Trophoblast cell (in vitro differentiated cells and primary cell): Measurements from ENCODE around the gene CBARP.
A peak's percentile ranks its signal among the peaks of the same experiment; 100 is the strongest.

Experiments
- DNase-seq, 2 donors: peaks; one replicate each; pipeline ENCODE4 v3.0.0-alpha.2; 2016
- H2AFZ ChIP-seq: 2 replicates; pipeline ENCODE4 v1.6.1; 2013; ENCODE audit warnings: low read length, moderate library complexity, mild to moderate bottlenecking; ENCODE audit not compliant: insufficient read depth, poor library complexity
- H2AK5ac ChIP-seq: 2 replicates; pipeline ENCODE4 v1.6.1; 2013; ENCODE audit warnings: mild to moderate bottlenecking, low read length
- H2BK120ac ChIP-seq: 2 replicates; pipeline ENCODE4 v1.6.1; 2013; ENCODE audit warnings: low read length, mild to moderate bottlenecking, moderate library complexity; ENCODE audit not compliant: insufficient read depth, poor library complexity
- H2BK12ac ChIP-seq: 2 replicates; pipeline ENCODE4 v1.6.1; 2013; ENCODE audit warnings: mild to moderate bottlenecking, low read length, moderate library complexity
- H2BK5ac ChIP-seq: 2 replicates; pipeline ENCODE4 v1.6.1; 2013; ENCODE audit warnings: low read length, low read depth, moderate library complexity, mild to moderate bottlenecking; ENCODE audit not compliant: poor library complexity
- H3K14ac ChIP-seq: 2 replicates; pipeline ENCODE4 v1.6.1; 2013; ENCODE audit warnings: mild to moderate bottlenecking, low read length
- H3K18ac ChIP-seq: 2 replicates; pipeline ENCODE4 v1.6.1; 2013; ENCODE audit warnings: mild to moderate bottlenecking, low read length
- H3K23ac ChIP-seq: 2 replicates; pipeline ENCODE4 v1.6.1; 2013; ENCODE audit warnings: low read length
- H3K27ac ChIP-seq: 2 replicates; pipeline ENCODE4 v1.5.1; 2013; ENCODE audit warnings: low read depth, mild to moderate bottlenecking, inconsistent platforms, low read length, moderate library complexity
- H3K27me3 ChIP-seq: 2 replicates; pipeline ENCODE4 v1.6.1; 2013; ENCODE audit warnings: inconsistent platforms, mild to moderate bottlenecking, low read length, moderate library complexity; ENCODE audit not compliant: insufficient read depth
- H3K36me3 ChIP-seq, 2 experiments: 1 replicate in 1 of 2; 2 replicates in 1 of 2; pipeline ENCODE4 v1.6.1; 2013; ENCODE audit warnings: low read length in 2 of 2, mild to moderate bottlenecking in 2 of 2, moderate library complexity in 1 of 2; ENCODE audit not compliant: insufficient read depth in 2 of 2, control insufficient read depth in 1 of 2
- H3K4ac ChIP-seq: 2 replicates; pipeline ENCODE4 v1.6.1; 2013; ENCODE audit warnings: low read depth, mild to moderate bottlenecking, low read length, moderate library complexity
- H3K4me1 ChIP-seq, 2 experiments: 1 replicate in 1 of 2; 2 replicates in 1 of 2; pipeline ENCODE4 v1.6.1; 2013; ENCODE audit warnings: low read length in 2 of 2, mild to moderate bottlenecking in 2 of 2, moderate library complexity in 1 of 2; ENCODE audit not compliant: insufficient read depth in 2 of 2, control insufficient read depth in 1 of 2
- H3K4me2 ChIP-seq: 2 replicates; pipeline ENCODE4 v1.6.1; 2013; ENCODE audit warnings: inconsistent platforms, mild to moderate bottlenecking, low read length, moderate library complexity
- H3K4me3 ChIP-seq: 2 replicates; pipeline ENCODE4 v1.5.1; 2013; ENCODE audit warnings: mild to moderate bottlenecking, low read depth, low read length, inconsistent platforms
- H3K79me1 ChIP-seq: one replicate; pipeline ENCODE4 v1.6.1; 2013; ENCODE audit warnings: low read length
- H3K79me2 ChIP-seq: 2 replicates; pipeline ENCODE4 v1.6.1; 2013; ENCODE audit warnings: low read length, mild to moderate bottlenecking; ENCODE audit not compliant: control insufficient read depth, insufficient read depth, poor library complexity
- H3K9ac ChIP-seq: 2 replicates; pipeline ENCODE4 v1.6.1; 2013; ENCODE audit warnings: mild to moderate bottlenecking, low read length
- H3K9me3 ChIP-seq: 2 replicates; pipeline ENCODE4 v1.6.1; 2013; ENCODE audit warnings: low read depth, mild to moderate bottlenecking, control low read depth, inconsistent platforms, low read length; ENCODE audit not compliant: insufficient read depth
- H4K12ac ChIP-seq: 2 replicates; pipeline ENCODE4 v1.6.1; 2013; ENCODE audit warnings: low read depth, mild to moderate bottlenecking, low read length, moderate library complexity
- H4K8ac ChIP-seq: 2 replicates; pipeline ENCODE4 v1.6.1; 2013; ENCODE audit warnings: low read depth, mild to moderate bottlenecking, low read length, moderate library complexity
- H4K91ac ChIP-seq: one replicate; pipeline ENCODE4 v1.6.1; 2013; ENCODE audit warnings: low read depth, mild to moderate bottlenecking, low read length, moderate library complexity
- WGBS: extraction: QIAGEN DNeasy Blood & Tissue Kit; methylation state at CpG from one replicate; pipeline ENCODE4 v1.1.7; 2013; ENCODE audit warnings: missing lambda C conversion rate; ENCODE audit not compliant: insufficient read length, insufficient coverage; ENCODE audit errors: extremely low coverage; 5-methylcytosine and 5-hydroxymethylcytosine counted together

CBARP gene

DNA sequence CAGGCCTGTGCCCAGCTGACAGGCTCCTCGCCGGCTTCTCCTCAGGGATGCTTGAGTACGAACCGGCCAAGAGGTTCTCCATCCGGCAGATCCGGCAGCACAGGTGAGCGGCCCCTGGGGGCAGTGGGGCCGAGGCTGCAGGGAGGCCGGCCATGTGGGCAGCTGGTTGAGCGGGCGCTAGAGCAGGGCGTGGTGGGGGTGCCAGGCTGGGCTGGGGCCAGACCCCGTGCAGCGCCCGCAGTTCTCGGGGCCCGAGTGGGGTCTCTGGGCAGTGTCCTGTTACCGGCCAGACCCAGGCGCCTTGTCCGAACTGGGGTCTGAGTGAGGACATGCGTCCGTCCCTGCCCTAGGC lies 15.9 kb downstream of the CBARP start:
- Histone ChIP-seq H3K27ac (no peak overlapping the region), H2AFZ (no peak overlapping the region), H2AK5ac (no peak overlapping the region), H3K79me2 (no peaks in the 10 kb centered on the region), H3K27me3 (no peaks in the 10 kb centered on the region), H3K4ac (no peak overlapping the region), H3K4me2 (no peak overlapping the region), H2BK12ac (no peak overlapping the region), H3K9me3 (no peaks in the 10 kb centered on the region), H3K9ac (no peak overlapping the region), H3K36me3 (peaks cover 56 to 62% of the 10 kb centered on the region in 2 experiments), H3K4me3 (no peak overlapping the region), H3K4me1 (no peaks in the 10 kb centered on the region), H4K12ac (no peak overlapping the region), H3K14ac (no peak overlapping the region), H3K18ac (no peak overlapping the region), H4K8ac (no peak overlapping the region), H4K91ac (no peak overlapping the region), H2BK120ac (no peak overlapping the region), H2BK5ac (no peak overlapping the region), H3K79me1 (no peaks in the 10 kb centered on the region), H3K23ac (no peak overlapping the region)
- no peak for DNase-seq
- no CpG with 5 or more reads among the region's 22 CpGs for WGBS

DNA sequence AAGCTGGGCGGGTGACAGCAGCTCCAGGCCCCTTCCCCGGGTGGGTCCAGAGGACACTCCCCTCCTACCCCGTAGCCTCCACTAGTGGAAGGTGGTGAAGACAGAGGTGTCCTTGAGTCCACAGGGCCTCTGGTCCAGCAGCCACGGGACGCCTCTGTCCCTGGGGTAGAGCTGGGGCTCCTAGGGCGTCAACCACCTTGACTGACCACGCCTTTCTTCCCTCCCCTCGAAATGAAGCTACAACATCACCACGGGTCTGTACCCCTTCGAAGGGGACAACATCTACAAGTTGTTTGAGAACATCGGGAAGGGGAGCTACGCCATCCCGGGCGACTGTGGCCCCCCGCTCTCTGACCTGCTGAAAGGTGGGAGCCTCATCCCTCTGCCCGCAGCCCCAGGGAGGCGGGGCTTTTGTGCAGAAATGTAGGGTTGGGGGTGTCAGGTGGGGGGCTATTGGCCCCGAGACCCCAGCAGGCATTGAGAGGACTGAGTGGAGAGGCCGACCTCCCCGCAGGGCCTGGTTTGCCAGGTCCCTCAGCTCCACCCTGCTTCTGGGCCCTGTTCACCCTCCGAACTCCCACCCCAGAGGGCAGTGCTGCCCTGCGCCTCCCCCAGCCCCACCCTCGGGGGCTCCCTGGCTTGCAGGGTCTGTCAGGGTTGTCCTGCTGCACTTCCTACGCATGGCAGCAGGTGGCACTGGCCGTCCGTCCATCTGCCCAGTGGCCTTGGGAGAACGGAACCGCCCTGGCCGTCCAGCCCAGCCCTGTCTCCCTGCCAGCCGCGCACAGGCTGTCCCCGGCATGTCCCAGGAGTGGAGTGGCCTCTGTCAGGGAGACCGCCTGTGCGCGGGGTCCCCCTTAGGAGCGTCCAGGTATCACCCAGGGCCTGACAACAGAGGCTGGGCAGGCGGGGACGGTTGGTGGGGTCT lies 16.6 kb downstream of the CBARP start:
- DNase-seq: peak in 1 of 2 donors; percentile 58
- Histone ChIP-seq H3K4me2 (no peak overlapping the region), H3K36me3 (peaks cover 51 to 56% of the 10 kb centered on the region in 2 experiments), H2AK5ac (no peak overlapping the region), H3K4me1 (no peaks in the 10 kb centered on the region), H3K79me1 (no peaks in the 10 kb centered on the region), H3K27me3 (no peaks in the 10 kb centered on the region), H3K9ac (no peak overlapping the region), H4K12ac (no peak overlapping the region), H3K79me2 (no peaks in the 10 kb centered on the region), H3K4me3 (no peak overlapping the region), H2BK12ac (no peak overlapping the region), H4K8ac (no peak overlapping the region), H3K27ac (no peak overlapping the region), H2AFZ (no peak overlapping the region), H3K18ac (no peak overlapping the region), H3K23ac (no peak overlapping the region), H3K9me3 (no peaks in the 10 kb centered on the region), H4K91ac (no peak overlapping the region), H2BK5ac (no peak overlapping the region), H2BK120ac (no peak overlapping the region), H3K4ac (no peak overlapping the region), H3K14ac (no peak overlapping the region)
- WGBS: no CpG with 5 or more reads among the region's 38 CpGs

DNA sequence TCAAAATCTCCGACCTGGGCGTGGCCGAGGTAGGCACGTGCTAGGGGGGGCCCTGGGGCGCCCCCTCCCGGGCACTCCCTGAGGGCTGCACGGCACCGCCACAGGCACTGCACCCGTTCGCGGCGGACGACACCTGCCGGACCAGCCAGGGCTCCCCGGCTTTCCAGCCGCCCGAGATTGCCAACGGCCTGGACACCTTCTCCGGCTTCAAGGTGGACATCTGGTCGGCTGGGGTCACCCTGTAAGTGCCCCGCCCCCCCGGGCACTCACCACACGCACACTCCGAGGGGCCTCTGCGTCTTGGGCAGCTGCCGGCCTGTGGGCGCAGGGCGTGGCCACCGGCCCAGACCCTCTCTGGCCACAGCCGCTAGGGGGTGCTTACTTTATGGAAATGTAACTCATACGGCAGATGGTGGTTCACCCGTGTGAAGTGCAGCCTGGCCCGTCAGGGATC lies 17.3 kb downstream of the CBARP start:
- H3K9me3 ChIP-seq: no peaks in the 10 kb centered on the region
- H3K4ac ChIP-seq: no peak overlapping the region
- WGBS: no CpG with 5 or more reads among the region's 33 CpGs
- H4K12ac ChIP-seq: no peak overlapping the region
- no peak overlapping the region for H3K23ac ChIP-seq
- H2AK5ac ChIP-seq: no peak overlapping the region
- no peak overlapping the region for H3K4me2 ChIP-seq
- no peak overlapping the region for H3K4me3 ChIP-seq
- DNase-seq: no peak
- no peak overlapping the region for H2BK120ac ChIP-seq
- no peak overlapping the region for H2AFZ ChIP-seq
- H2BK12ac ChIP-seq: no peak overlapping the region
- peaks cover under 1 to 1% of the 10 kb centered on the region in 2 experiments for H3K4me1 ChIP-seq
- H4K8ac ChIP-seq: no peak overlapping the region
- H4K91ac ChIP-seq: no peak overlapping the region
- H3K79me2 ChIP-seq: peaks cover under 1% of the 10 kb centered on the region
- no peak overlapping the region for H3K9ac ChIP-seq
- no peak overlapping the region for H3K18ac ChIP-seq
- peaks cover 50 to 55% of the 10 kb centered on the region in 2 experiments for H3K36me3 ChIP-seq
- no peak overlapping the region for H2BK5ac ChIP-seq
- no peak overlapping the region for H3K27ac ChIP-seq
- no peaks in the 10 kb centered on the region for H3K79me1 ChIP-seq
- no peak overlapping the region for H3K14ac ChIP-seq
- no peaks in the 10 kb centered on the region for H3K27me3 ChIP-seq

GRCh38 chr19:1219786-1220476 lies 17.9 kb downstream of the CBARP start:
- Histone ChIP-seq H3K27me3 (no peaks in the 10 kb centered on the region), H3K79me2 (peaks cover 5% of the 10 kb centered on the region), H2BK5ac (no peak overlapping the region), H3K14ac (no peak overlapping the region), H3K9me3 (no peaks in the 10 kb centered on the region), H2AFZ (no peak overlapping the region), H3K27ac (no peak overlapping the region), H2BK120ac (no peak overlapping the region), H3K18ac (no peak overlapping the region), H3K4me3 (no peak overlapping the region), H2BK12ac (no peak overlapping the region), H3K79me1 (no peaks in the 10 kb centered on the region), H3K9ac (no peak overlapping the region), H4K8ac (no peak overlapping the region), H3K4me2 (no peak overlapping the region), H3K4ac (no peak overlapping the region), H4K12ac (no peak overlapping the region), H4K91ac (no peak overlapping the region), H3K36me3 (peaks cover 50 to 51% of the 10 kb centered on the region in 2 experiments), H2AK5ac (no peak overlapping the region), H3K23ac (no peak overlapping the region), H3K4me1 (peaks cover 6% of the 10 kb centered on the region in 2 experiments)
- no peak for DNase-seq
- WGBS: no CpG with 5 or more reads among the region's 19 CpGs
